ENCODE measurements around the gene SKOR2. TPM values are rescaled to one million over a fixed set of nuclear protein-coding genes. Genes with fewer than 3 reads are reported as not detected.

SKOR2 gene, protein sequence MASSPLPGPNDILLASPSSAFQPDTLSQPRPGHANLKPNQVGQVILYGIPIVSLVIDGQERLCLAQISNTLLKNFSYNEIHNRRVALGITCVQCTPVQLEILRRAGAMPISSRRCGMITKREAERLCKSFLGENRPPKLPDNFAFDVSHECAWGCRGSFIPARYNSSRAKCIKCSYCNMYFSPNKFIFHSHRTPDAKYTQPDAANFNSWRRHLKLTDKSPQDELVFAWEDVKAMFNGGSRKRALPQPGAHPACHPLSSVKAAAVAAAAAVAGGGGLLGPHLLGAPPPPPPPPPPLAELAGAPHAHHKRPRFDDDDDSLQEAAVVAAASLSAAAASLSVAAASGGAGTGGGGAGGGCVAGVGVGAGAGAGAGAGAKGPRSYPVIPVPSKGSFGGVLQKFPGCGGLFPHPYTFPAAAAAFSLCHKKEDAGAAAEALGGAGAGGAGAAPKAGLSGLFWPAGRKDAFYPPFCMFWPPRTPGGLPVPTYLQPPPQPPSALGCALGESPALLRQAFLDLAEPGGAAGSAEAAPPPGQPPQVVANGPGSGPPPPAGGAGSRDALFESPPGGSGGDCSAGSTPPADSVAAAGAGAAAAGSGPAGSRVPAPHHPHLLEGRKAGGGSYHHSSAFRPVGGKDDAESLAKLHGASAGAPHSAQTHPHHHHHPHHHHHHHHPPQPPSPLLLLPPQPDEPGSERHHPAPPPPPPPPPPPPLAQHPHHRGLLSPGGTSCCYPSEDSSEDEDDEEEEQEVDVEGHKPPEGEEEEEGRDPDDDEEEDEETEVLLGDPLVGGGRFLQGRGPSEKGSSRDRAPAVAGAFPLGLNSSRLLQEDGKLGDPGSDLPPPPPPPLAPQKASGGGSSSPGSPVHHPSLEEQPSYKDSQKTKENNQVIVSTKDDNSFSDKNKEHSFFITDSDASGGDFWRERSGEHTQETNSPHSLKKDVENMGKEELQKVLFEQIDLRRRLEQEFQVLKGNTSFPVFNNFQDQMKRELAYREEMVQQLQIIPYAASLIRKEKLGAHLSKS
- total RNA-seq (2021; ENCODE audit: unreplicated experiment) (not detected), Bru-seq, nascent RNA (not detected), BruChase-seq, experiment 1, labeled RNA remaining after a 2-hour chase (not detected), BruChase-seq, experiment 2, labeled RNA remaining after a 6-hour chase (not detected)
- polyA plus RNA-seq (2012; ENCODE audit: insufficient read length) = not detected
- long read RNA-seq = 0 reads

DNA sequence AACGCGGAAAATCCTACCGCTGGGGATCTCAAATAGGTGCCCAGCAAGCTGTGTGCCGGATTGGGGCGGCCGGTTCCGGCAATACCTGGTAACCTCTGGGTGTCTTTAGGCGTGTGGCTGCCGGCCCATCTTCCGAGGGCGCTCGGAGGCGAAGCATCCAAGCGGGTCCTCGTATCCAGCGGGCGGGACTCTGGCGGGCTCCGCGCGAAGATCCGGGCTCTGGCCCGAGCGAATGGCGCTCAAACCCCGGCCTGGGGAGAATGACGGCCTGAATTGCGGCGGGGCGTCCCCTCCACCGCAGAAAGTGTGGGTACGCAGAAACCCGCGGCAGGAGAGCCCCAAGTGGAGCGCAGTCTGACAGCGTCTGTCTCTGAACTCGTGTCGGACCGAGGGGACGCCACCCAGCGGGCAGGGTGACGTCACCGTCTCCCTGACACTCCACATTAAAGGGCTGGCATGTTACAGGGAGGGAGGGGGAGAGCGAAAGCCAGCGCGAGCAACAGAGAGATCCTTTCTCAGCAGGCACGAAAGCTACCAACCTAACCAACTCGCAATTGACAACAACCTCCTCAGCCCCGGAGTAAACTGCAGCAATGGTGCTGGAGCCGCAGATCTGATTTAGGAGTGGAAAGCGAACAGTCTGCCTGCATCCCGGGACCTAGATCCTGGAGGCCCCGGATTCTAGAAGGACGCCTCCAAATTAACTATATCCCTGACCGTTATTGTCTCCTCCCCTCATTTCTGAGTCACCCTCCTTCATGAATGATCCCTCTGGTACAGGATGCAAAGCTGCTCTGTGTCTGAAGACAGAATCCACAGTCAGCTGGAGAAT is at the start of gene SKOR2:
Gene SKOR2, minus strand, starts transcription at position 372 of the 832 bp plus-strand sequence. CDS start 2,477 bp downstream, outside the sequence.
- ChIA-PET CTCF (no interaction called here), POLR2A (no interaction called here)
- Histone ChIP-seq H3K9me3 (ENCODE audit: control insufficient read depth, insufficient read depth, low read depth, low read length) (no peaks in the 10 kb centered on the region), H3K4me1 (ENCODE audit: control insufficient read depth, insufficient read depth, low read length) (no peaks in the 10 kb centered on the region), H3K36me3 (ENCODE audit: control insufficient read depth, insufficient read depth, low read length) (no peaks in the 10 kb centered on the region), H3K4me3 (ENCODE audit: low read depth in 2 of 2, low read length in 2 of 2) (no peak within 1 kb of the TSS), H3K27me3 (ENCODE audit: control insufficient read depth, insufficient read depth, low read length) (peaks cover 7% of the 10 kb centered on the region), H3K27ac (ENCODE audit: low read length) (no peak within 1 kb of the TSS)
- BruUV-seq (replicated peaks) = no TSS peak
- intact Hi-C loops (cut with micrococcal nuclease; ENCODE audit: unreplicated experiment) = no loop called here
- ATAC-seq (no peak), DNase-seq (ENCODE audit: low read depth, low spot score) (no peak)
- no peak for TF ChIP-seq REST (IDR thresholded peaks at IDR 0.05; ENCODE audit: insufficient read depth in 1 of 2, low read depth in 2 of 2, low read length in 1 of 2)
- TF ChIP-seq SIN3A (IDR thresholded peaks at IDR 0.05; ENCODE audit: borderline replicate concordance, insufficient read depth, low read depth, low read length) = no peak
- TF ChIP-seq CTCF (IDR thresholded peaks at IDR 0.05) = no peak
- no peak for TF ChIP-seq POLR2AphosphoS5 (IDR thresholded peaks at IDR 0.05; ENCODE audit: low read depth, low read length)
- no peak for TF ChIP-seq TCF7L2 (IDR thresholded peaks at IDR 0.05; ENCODE audit: low read depth, low read length)
- in situ Hi-C loops (cut with HindIII; ENCODE audit: low pct_unique_long_range_greater_than_20kb, low sequenced_read_pairs) = no loop called here

DNA sequence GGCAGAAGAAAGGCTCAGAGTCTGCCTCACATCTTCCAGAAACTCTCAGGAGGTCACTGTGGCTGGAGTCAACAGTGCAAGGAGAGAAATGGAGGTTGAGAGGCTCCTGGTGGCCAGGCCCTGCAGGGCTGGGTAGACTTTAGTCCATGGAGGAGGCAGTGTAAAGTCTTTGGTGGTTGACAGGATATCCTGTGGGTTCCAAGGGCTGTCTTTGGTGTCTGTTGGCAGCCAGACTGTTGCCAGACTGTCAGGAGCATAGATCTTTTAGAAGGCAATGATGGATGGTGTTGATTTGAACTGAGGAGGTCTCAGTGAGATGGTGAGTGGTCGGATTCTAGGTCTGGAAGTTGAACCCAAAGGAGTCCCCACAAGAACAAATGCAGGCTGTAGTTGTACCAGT is 45.0 kb upstream of the SKOR2 start:
- H3K4me1 ChIP-seq (ENCODE audit: control insufficient read depth, insufficient read depth, low read length) = no peaks in the 10 kb centered on the region
- TF ChIP-seq SIN3A (IDR thresholded peaks at IDR 0.05; ENCODE audit: borderline replicate concordance, insufficient read depth, low read depth, low read length) (no peak), CTCF (IDR thresholded peaks at IDR 0.05) (no peak), REST (IDR thresholded peaks at IDR 0.05; ENCODE audit: insufficient read depth in 1 of 2, low read depth in 2 of 2, low read length in 1 of 2) (no peak), TCF7L2 (IDR thresholded peaks at IDR 0.05; ENCODE audit: low read depth, low read length) (no peak), POLR2AphosphoS5 (IDR thresholded peaks at IDR 0.05; ENCODE audit: low read depth, low read length) (no peak)
- H3K9me3 ChIP-seq (ENCODE audit: control insufficient read depth, insufficient read depth, low read depth, low read length) = no peaks in the 10 kb centered on the region
- H3K27ac ChIP-seq (ENCODE audit: low read length) = no peak overlapping the region
- intact Hi-C loops (cut with micrococcal nuclease; ENCODE audit: unreplicated experiment) (no loop called here), in situ Hi-C loops (cut with HindIII; ENCODE audit: low pct_unique_long_range_greater_than_20kb, low sequenced_read_pairs) (no loop called here)
- no TSS peak for BruUV-seq (replicated peaks)
- H3K36me3 ChIP-seq (ENCODE audit: control insufficient read depth, insufficient read depth, low read length) = no peaks in the 10 kb centered on the region
- no peaks in the 10 kb centered on the region for H3K27me3 ChIP-seq (ENCODE audit: control insufficient read depth, insufficient read depth, low read length)
- H3K4me3 ChIP-seq (ENCODE audit: low read depth in 2 of 2, low read length in 2 of 2) = no peak overlapping the region
- DNase-seq (ENCODE audit: low read depth, low spot score) (no peak), ATAC-seq (no peak)
- ChIA-PET CTCF (no interaction called here), POLR2A (no interaction called here)
